Vagina (tissue), 2 donors: ENCODE measurements around the gene FBXO34.

Experiments used
- POLR2A ChIP-seq, 2 donors: fragments of 450-650 bp; IDR thresholded peaks; one replicate each; pipeline ENCODE4 v1.6.1; 2017; ENCODE audit warnings: antibody characterized with exemption in 2 of 2, mild to moderate bottlenecking in 2 of 2, moderate library complexity in 2 of 2
- TF ChIP-seq, protein P1 (sequence below), 3 experiments: fragments of 450-650 bp in 2 of 3; fragments of 200-600 bp in 1 of 3; sonication (generic) in 1 of 3; IDR thresholded peaks; one replicate each; pipeline ENCODE4 v1.5.1; 2017 to 2019; ENCODE audit warnings: antibody characterized with exemption in 3 of 3, mild to moderate bottlenecking in 2 of 3, moderate library complexity in 2 of 3

DNA sequence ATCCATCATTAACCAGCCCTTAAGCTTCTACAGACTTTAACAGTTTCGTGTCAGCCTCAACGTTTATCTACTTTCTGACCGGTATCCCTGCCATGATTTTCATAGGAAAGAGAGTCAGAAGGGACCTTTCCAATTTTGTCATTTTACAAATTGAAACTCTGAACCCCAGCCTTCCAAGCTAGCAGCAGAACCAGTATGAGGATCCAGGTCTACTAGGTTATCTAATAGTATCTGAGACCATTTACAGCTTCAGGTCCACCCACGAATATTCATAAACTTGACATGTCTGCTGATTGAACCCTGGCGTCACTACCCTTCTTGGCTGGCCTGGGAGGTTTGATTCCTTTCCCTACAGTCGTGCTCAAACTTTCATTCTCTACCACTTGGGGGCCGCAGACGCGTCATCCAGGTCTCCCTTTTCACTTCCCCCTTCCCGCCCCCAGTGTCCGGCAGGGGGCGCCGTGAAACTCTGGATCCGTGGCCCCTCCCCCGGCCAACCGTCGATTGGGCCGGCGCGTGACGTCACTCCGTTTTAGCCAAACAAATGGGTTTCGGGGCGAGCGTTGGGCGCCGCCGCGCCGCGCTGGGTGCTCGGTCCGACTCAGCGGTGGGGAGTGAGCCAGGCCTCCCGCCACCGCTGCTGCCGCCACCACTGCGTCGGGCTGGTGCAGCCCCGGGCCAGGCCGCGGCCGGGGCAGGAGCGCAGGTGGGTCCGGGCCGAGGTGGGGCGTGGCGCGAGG, at the start of gene FBXO34:
- TF ChIP-seq POLR2A (IDR thresholded peaks at IDR 0.05), result peak in 1 of 2 donors; percentile 96
- TF ChIP-seq, protein P1, sequence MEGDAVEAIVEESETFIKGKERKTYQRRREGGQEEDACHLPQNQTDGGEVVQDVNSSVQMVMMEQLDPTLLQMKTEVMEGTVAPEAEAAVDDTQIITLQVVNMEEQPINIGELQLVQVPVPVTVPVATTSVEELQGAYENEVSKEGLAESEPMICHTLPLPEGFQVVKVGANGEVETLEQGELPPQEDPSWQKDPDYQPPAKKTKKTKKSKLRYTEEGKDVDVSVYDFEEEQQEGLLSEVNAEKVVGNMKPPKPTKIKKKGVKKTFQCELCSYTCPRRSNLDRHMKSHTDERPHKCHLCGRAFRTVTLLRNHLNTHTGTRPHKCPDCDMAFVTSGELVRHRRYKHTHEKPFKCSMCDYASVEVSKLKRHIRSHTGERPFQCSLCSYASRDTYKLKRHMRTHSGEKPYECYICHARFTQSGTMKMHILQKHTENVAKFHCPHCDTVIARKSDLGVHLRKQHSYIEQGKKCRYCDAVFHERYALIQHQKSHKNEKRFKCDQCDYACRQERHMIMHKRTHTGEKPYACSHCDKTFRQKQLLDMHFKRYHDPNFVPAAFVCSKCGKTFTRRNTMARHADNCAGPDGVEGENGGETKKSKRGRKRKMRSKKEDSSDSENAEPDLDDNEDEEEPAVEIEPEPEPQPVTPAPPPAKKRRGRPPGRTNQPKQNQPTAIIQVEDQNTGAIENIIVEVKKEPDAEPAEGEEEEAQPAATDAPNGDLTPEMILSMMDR (IDR thresholded peaks at IDR 0.05), result peak; percentile 98 to 99 (median 99)
